ENCODE measurements around the gene PPFIBP1. TPM values are rescaled to one million over a fixed set of nuclear protein-coding genes. Genes with fewer than 3 reads are reported as not detected.

Gene PPFIBP1
- total RNA-seq, 1 donor from 2014 or later: 136 TPM

GRCh38 chr12:27561535-27562350 is 37.7 kb downstream of the PPFIBP1 start:
- Histone ChIP-seq H3K4me1 (peaks cover 6% of the 10 kb centered on the region), H3K4me3 (no peak overlapping the region)
- no peak for ATAC-seq

GRCh38 chr12:27564612-27565213 is 40.7 kb downstream of the PPFIBP1 start:
- intact Hi-C loops (cut with DNase I): no loop called here

More at GRCh38 chr12:27561535-27562350, 37.7 kb downstream of the PPFIBP1 start:
- no peaks in the 10 kb centered on the region for H3K36me3 ChIP-seq
- no peak for TF ChIP-seq CTCF (IDR thresholded peaks at IDR 0.05)
- intact Hi-C loops (cut with DNase I): no loop called here
- no peaks in the 10 kb centered on the region for H3K9me3 ChIP-seq
- H3K27ac ChIP-seq: no peak overlapping the region
- DNase-seq: no peak
- no peaks in the 10 kb centered on the region for H3K27me3 ChIP-seq

GRCh38 chr12:27566159-27566558 is 42.2 kb downstream of the PPFIBP1 start:
- ATAC-seq (no peak), DNase-seq (no peak)
- H3K27ac ChIP-seq: no peak overlapping the region
- H3K36me3 ChIP-seq: no peaks in the 10 kb centered on the region
- no peaks in the 10 kb centered on the region for H3K27me3 ChIP-seq
- intact Hi-C loops (cut with DNase I): no loop called here
- no peaks in the 10 kb centered on the region for H3K9me3 ChIP-seq
- no peaks in the 10 kb centered on the region for H3K4me1 ChIP-seq
- no peak overlapping the region for H3K4me3 ChIP-seq
- TF ChIP-seq CTCF (IDR thresholded peaks at IDR 0.05): no peak

More at GRCh38 chr12:27564612-27565213, 40.7 kb downstream of the PPFIBP1 start:
- no peak for TF ChIP-seq CTCF (IDR thresholded peaks at IDR 0.05)
- Histone ChIP-seq H3K9me3 (no peaks in the 10 kb centered on the region), H3K4me3 (no peak overlapping the region), H3K27me3 (no peaks in the 10 kb centered on the region), H3K4me1 (no peaks in the 10 kb centered on the region), H3K36me3 (no peaks in the 10 kb centered on the region), H3K27ac (no peak overlapping the region)
- DNase-seq (no peak), ATAC-seq (no peak)

GRCh38 chr12:27566626-27567025 is 42.6 kb downstream of the PPFIBP1 start:
- intact Hi-C loops (cut with DNase I): no loop called here
- TF ChIP-seq CTCF (IDR thresholded peaks at IDR 0.05): no peak
- Histone ChIP-seq H3K4me3 (no peak overlapping the region), H3K9me3 (no peaks in the 10 kb centered on the region), H3K27me3 (no peaks in the 10 kb centered on the region), H3K36me3 (no peaks in the 10 kb centered on the region), H3K4me1 (no peaks in the 10 kb centered on the region), H3K27ac (no peak overlapping the region)
- DNase-seq (no peak), ATAC-seq (no peak)

GRCh38 chr12:27571463-27571862 is 47.5 kb downstream of the PPFIBP1 start:
- intact Hi-C loops (cut with DNase I): no loop called here
- Histone ChIP-seq H3K9me3 (no peaks in the 10 kb centered on the region), H3K4me3 (no peak overlapping the region), H3K4me1 (peaks cover 10% of the 10 kb centered on the region), H3K27ac (no peak overlapping the region), H3K36me3 (no peaks in the 10 kb centered on the region), H3K27me3 (no peaks in the 10 kb centered on the region)
- DNase-seq (no peak), ATAC-seq (no peak)
- TF ChIP-seq CTCF (IDR thresholded peaks at IDR 0.05): no peak
